ENCODE data around the gene PRDX5. TPM values are rescaled to one million over a fixed set of nuclear protein-coding genes. Genes with fewer than 3 reads are reported as not detected.

PRDX5 gene
- total RNA-seq, 4 donors from 2014 or later: 179 to 260 (median 181) TPM

GRCh38 chr11:64338716-64339115 is 20.8 kb downstream of the PRDX5 start:
- H3K27me3 ChIP-seq: no peaks in the 10 kb centered on the region
- H3K9me3 ChIP-seq: no peaks in the 10 kb centered on the region
- H3K4me3 ChIP-seq: no peak overlapping the region
- TF ChIP-seq CTCF (IDR thresholded peaks at IDR 0.05) (no peak), POLR2A (IDR thresholded peaks at IDR 0.05) (no peak), POLR2AphosphoS5 (IDR thresholded peaks at IDR 0.05) (no peak), EP300 (IDR thresholded peaks at IDR 0.05) (no peak)
- H3K27ac ChIP-seq: no peak overlapping the region
- peaks cover 0 to 25% (median 10%) of the 10 kb centered on the region in 3 donors for H3K4me1 ChIP-seq
- H3K36me3 ChIP-seq: no peaks in the 10 kb centered on the region
- no peak for ATAC-seq
- 80% methylated on average over 5 of the region's 8 CpGs; no CpG with 5 or more reads in 1 of the 2 donors for WGBS, 2 donors (ENCODE audit: low coverage in 1 of 2)

- WGBS, 2 donors (ENCODE audit: low coverage in 1 of 2): 57 to 65% methylated on average over 2 to 4 of the region's 4 CpGs
- no peak overlapping the region for H3K27ac ChIP-seq
- H3K4me3 ChIP-seq: no peak overlapping the region
- H3K27me3 ChIP-seq: no peaks in the 10 kb centered on the region
- H3K4me1 ChIP-seq: peaks cover 0 to 26% (median 10%) of the 10 kb centered on the region in 3 donors
- no peaks in the 10 kb centered on the region for H3K36me3 ChIP-seq
- ATAC-seq: no peak
- no peak for TF ChIP-seq POLR2A (IDR thresholded peaks at IDR 0.05)
- no peak for TF ChIP-seq POLR2AphosphoS5 (IDR thresholded peaks at IDR 0.05)
- TF ChIP-seq EP300 (IDR thresholded peaks at IDR 0.05): no peak
- TF ChIP-seq CTCF (IDR thresholded peaks at IDR 0.05): no peak
- H3K9me3 ChIP-seq: no peaks in the 10 kb centered on the region
These were observed 21.4 kb downstream of the PRDX5 start for GRCh38 chr11:64339286-64339685.

GRCh38 chr11:64339754-64340408 is 22.0 kb downstream of the PRDX5 start, which contains the start of gene CCDC88B:
TSS of gene CCDC88B (plus strand) at chr11:64340204. CDS start at chr11:64340267, 63 bp downstream.
- Histone ChIP-seq H3K4me1 (peaks cover 0 to 26% (median 10%) of the 10 kb centered on the region in 3 donors), H3K27me3 (no peaks in the 10 kb centered on the region), H3K36me3 (no peaks in the 10 kb centered on the region), H3K4me3 (peak within 1 kb of the TSS in 1 of 2 donors; percentile 39), H3K9me3 (no peaks in the 10 kb centered on the region), H3K27ac (peak within 1 kb of the TSS in 1 of 4 donors; percentile 14)
- ATAC-seq: no peak
- 60 to 87% methylated on average over 3 to 6 of the region's 16 CpGs for WGBS, 2 donors (ENCODE audit: low coverage in 1 of 2)
- TF ChIP-seq POLR2A (IDR thresholded peaks at IDR 0.05) (no peak), POLR2AphosphoS5 (IDR thresholded peaks at IDR 0.05) (no peak), CTCF (IDR thresholded peaks at IDR 0.05) (no peak), EP300 (IDR thresholded peaks at IDR 0.05) (no peak)

GRCh38 chr11:64340671-64341335 is 22.9 kb downstream of the PRDX5 start:
- no peak for ATAC-seq
- 39 to 50% methylated on average over 2 to 3 of the region's 33 CpGs for WGBS, 2 donors (ENCODE audit: low coverage in 1 of 2)
- no peak for TF ChIP-seq POLR2AphosphoS5 (IDR thresholded peaks at IDR 0.05)
- TF ChIP-seq EP300 (IDR thresholded peaks at IDR 0.05): no peak
- no peak for TF ChIP-seq CTCF (IDR thresholded peaks at IDR 0.05)
- TF ChIP-seq POLR2A (IDR thresholded peaks at IDR 0.05): no peak
- Histone ChIP-seq H3K36me3 (no peaks in the 10 kb centered on the region), H3K27me3 (no peaks in the 10 kb centered on the region), H3K4me3 (peak overlapping the region in 1 of 2 donors; percentile 39), H3K27ac (no peak overlapping the region), H3K4me1 (peaks cover 0 to 26% (median 10%) of the 10 kb centered on the region in 3 donors), H3K9me3 (no peaks in the 10 kb centered on the region)
